Fibroblast of lung (primary cell): ENCODE data around the gene LTB. TPM values are rescaled to one million over a fixed set of nuclear protein-coding genes. Genes with fewer than 3 reads are reported as not detected.

Experiments
- DNase-seq, 2 donors: peaks; one replicate each; pipeline versions ENCODE4 v3.0.0 to v3.0.0-alpha.2; 2010; ENCODE audit warnings: low read depth in 2 of 2
- H2AFZ ChIP-seq: 2 replicates; pipeline ENCODE4 v1.5.1; 2012; ENCODE audit warnings: low read length, control low read depth, inconsistent platforms
- H3K27ac ChIP-seq: 2 replicates; pipeline ENCODE4 v1.5.1; 2011; ENCODE audit warnings: low read length, control low read depth; ENCODE audit not compliant: insufficient read depth
- H3K27me3 ChIP-seq: 2 replicates; pipeline ENCODE4 v1.5.1; 2011; ENCODE audit warnings: mild to moderate bottlenecking, low read length; ENCODE audit not compliant: control insufficient read depth, insufficient read depth
- H3K36me3 ChIP-seq: 2 replicates; pipeline ENCODE4 v1.5.1; 2011; ENCODE audit warnings: low read length; ENCODE audit not compliant: control insufficient read depth, insufficient read depth
- H3K4me1 ChIP-seq: 2 replicates; pipeline ENCODE4 v1.5.1; 2011; ENCODE audit warnings: low read length; ENCODE audit not compliant: control insufficient read depth, insufficient read depth; ENCODE audit errors: extremely low read depth
- H3K4me2 ChIP-seq: 2 replicates; pipeline ENCODE4 v1.5.1; 2011; ENCODE audit warnings: low read length, control low read depth; ENCODE audit not compliant: insufficient read depth; ENCODE audit errors: extremely low read depth
- H3K4me3 ChIP-seq, 4 experiments: fragments of 200-600 bp in 1 of 4; sonication (generic) in 1 of 4; replicated peaks in 1 of 4; 2 replicates each; pipeline ENCODE4 v1.5.1; 2011 to 2016; ENCODE audit warnings: low read length in 4 of 4, low read depth in 3 of 4, mild to moderate bottlenecking in 3 of 4, control low read depth in 2 of 4, inconsistent platforms in 1 of 4, mixed read lengths in 1 of 4; ENCODE audit not compliant: insufficient read depth in 1 of 4; ENCODE audit errors: control extremely low read depth in 1 of 4
- H3K79me2 ChIP-seq: 2 replicates; pipeline ENCODE4 v1.5.1; 2012; ENCODE audit warnings: mild to moderate bottlenecking, low read length, inconsistent platforms; ENCODE audit not compliant: control insufficient read depth, insufficient read depth
- H3K9ac ChIP-seq: 2 replicates; pipeline ENCODE4 v1.5.1; 2011; ENCODE audit warnings: mild to moderate bottlenecking, low read length, control low read depth; ENCODE audit not compliant: insufficient read depth
- H3K9me3 ChIP-seq: 2 replicates; pipeline ENCODE4 v1.5.1; 2012; ENCODE audit warnings: low read depth, low read length; ENCODE audit not compliant: control insufficient read depth, insufficient read depth
- H4K20me1 ChIP-seq: 2 replicates; pipeline ENCODE4 v1.5.1; 2011; ENCODE audit warnings: low read length; ENCODE audit not compliant: control insufficient read depth, insufficient read depth; ENCODE audit errors: extremely low read depth
- CTCF ChIP-seq, 2 donors: IDR thresholded peaks in 1 of 2; conservative IDR thresholded peaks in 1 of 2; 1 replicate in 1 of 2; 2 replicates in 1 of 2; pipeline ENCODE4 v1.5.1; 2011 to 2012; ENCODE audit warnings: low read length in 2 of 2, control low read depth in 1 of 2, inconsistent platforms in 1 of 2, low read depth in 1 of 2, mild to moderate bottlenecking in 1 of 2
- EZH2 ChIP-seq: IDR thresholded peaks from 2 replicates; pipeline ENCODE4 v1.5.1; 2012; ENCODE audit warnings: low read length, control low read depth, mild to moderate bottlenecking; ENCODE audit errors: missing control alignments
- polyA plus RNA-seq, 2 donors: library from polyadenylated mRNA; depleted of rRNA in 1 of 2; stranded (reverse) in 1 of 2; unstranded in 1 of 2; fragments of >200 nt; gene quantifications; 2 replicates each; pipeline ENCODE4 v1.2.1, GENCODE V29; 2011 to 2012; ENCODE audit warnings: missing spikeins in 1 of 2
- total RNA-seq: library from RNA; depleted of rRNA; stranded (reverse); fragments of >200 nt; gene quantifications from 2 replicates; pipeline ENCODE4 v1.2.1, GENCODE V29; 2014

LTB gene
- total and polyA plus RNA-seq, 2 donors (not counting 1 experiment from before 2014, with no cell fraction given) = not detected

GRCh38 chr6:31538805-31539400 is 43.3 kb downstream of the LTB start:
- Histone ChIP-seq H3K4me3 (peak overlapping the region; percentile 74 to 96 (median 88)), H3K79me2 (peaks cover 67% of the 10 kb centered on the region), H2AFZ (no peak overlapping the region), H4K20me1 (peaks cover 1% of the 10 kb centered on the region), H3K27ac (no peak overlapping the region), H3K36me3 (peaks cover 27% of the 10 kb centered on the region), H3K4me1 (peaks cover 7% of the 10 kb centered on the region), H3K4me2 (peak overlapping the region; percentile 76), H3K27me3 (no peaks in the 10 kb centered on the region), H3K9ac (peak overlapping the region; percentile 1), H3K9me3 (no peaks in the 10 kb centered on the region)
- no peak for DNase-seq
- TF ChIP-seq CTCF (conservative IDR thresholded peaks at IDR 0.05 in 1 of 2, IDR thresholded peaks at IDR 0.05 in 1 of 2; ENCODE audit: low read depth in 1 of 2, low read length in 2 of 2) = no peak

DNA sequence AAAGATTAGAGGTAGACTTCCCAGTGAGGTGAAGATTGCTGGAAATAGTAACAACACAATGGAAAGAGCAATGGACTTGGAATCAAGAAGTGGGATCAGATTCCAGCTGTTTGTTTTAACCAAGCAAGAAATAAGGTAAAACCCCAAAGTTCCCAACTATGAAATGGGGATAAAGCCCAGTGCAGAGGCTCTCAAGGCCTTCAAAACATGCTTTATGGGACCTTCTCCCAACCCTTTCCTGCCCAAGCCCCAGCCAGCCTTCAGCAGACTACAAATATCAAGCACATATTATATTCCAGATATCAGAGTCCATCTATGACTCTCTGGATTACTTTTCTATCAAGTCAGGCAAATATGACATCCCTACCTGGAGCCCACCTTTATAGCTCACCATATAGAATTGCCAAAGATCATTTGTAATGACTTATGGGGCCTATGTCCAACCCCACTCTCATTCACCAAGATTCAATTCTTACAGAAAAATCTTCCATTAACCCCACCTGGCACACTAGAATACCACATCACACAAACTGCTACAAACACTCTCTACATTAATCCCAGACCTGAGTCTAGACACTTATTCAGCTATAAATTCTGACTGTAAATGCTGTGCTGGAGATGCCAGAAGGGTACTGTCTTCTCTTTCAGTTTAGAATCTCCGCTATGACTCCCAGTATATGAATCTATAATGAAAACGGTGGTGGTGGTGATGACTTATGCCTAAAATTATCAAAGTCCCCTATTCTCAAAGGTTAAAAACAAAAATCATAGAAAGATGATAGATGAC is 46.5 kb downstream of the LTB start:
- H3K36me3 ChIP-seq = peaks cover 42% of the 10 kb centered on the region
- H4K20me1 ChIP-seq = peaks cover 1% of the 10 kb centered on the region

More for the DNA sequence above, 46.5 kb downstream of the LTB start:
- Histone ChIP-seq H3K27ac (no peak overlapping the region), H3K4me3 (no peak overlapping the region), H3K27me3 (no peaks in the 10 kb centered on the region), H3K9me3 (no peaks in the 10 kb centered on the region), H3K4me2 (no peak overlapping the region), H2AFZ (no peak overlapping the region), H3K4me1 (peaks cover 7% of the 10 kb centered on the region), H3K9ac (no peak overlapping the region), H3K79me2 (peaks cover 58% of the 10 kb centered on the region)
- TF ChIP-seq CTCF (conservative IDR thresholded peaks at IDR 0.05 in 1 of 2, IDR thresholded peaks at IDR 0.05 in 1 of 2; ENCODE audit: low read depth in 1 of 2, low read length in 2 of 2) (no peak), EZH2 (no peak)
- DNase-seq = no peak
